HepG2 (cell line): ENCODE data around the gene PGC. TPM values are rescaled to one million over a fixed set of nuclear protein-coding genes. Genes with fewer than 3 reads are reported as not detected.

ENCODE experiments used
- ASH2L ChIP-seq: fragments of 300-600, 200-600 bp; sonication (generic); IDR thresholded peaks from 2 replicates; pipeline ENCODE4 v1.7.0; 2017; ENCODE audit warnings: low read depth, mild to moderate bottlenecking, moderate library complexity, mixed read lengths, low read length; ENCODE audit not compliant: insufficient read length
- ETV6 ChIP-seq: sonication (generic); formaldehyde crosslinking; conservative IDR thresholded peaks from 2 replicates; pipeline ENCODE4 v1.4.0; 2020; ENCODE audit warnings: missing genetic modification reagents
- IRF2 ChIP-seq: IDR thresholded peaks from 2 replicates; pipeline ENCODE4 v1.6.1; 2018; ENCODE audit warnings: missing genetic modification reagents, missing compliant biosample characterization
- KDM4B ChIP-seq: sonication (generic); formaldehyde crosslinking; IDR thresholded peaks from 2 replicates; pipeline ENCODE4 v1.4.0; 2020; ENCODE audit warnings: missing genetic modification reagents
- MED8 ChIP-seq: sonication (generic); formaldehyde crosslinking; IDR thresholded peaks from 2 replicates; pipeline ENCODE4 v1.8.1; 2023; ENCODE audit warnings: mild to moderate bottlenecking, missing genetic modification reagents; ENCODE audit not compliant: insufficient replicate concordance
- MIER2 ChIP-seq: IDR thresholded peaks from 2 replicates; pipeline ENCODE4 v1.6.1; 2016; ENCODE audit warnings: missing biosample characterization, missing genetic modification reagents
- NFKB2 ChIP-seq: sonication (generic); formaldehyde crosslinking; IDR thresholded peaks from 2 replicates; pipeline ENCODE4 v1.4.0; 2020; ENCODE audit warnings: missing genetic modification reagents, borderline replicate concordance
- RFX1 ChIP-seq: fragments of 450-650 bp; IDR thresholded peaks from 2 replicates; pipeline ENCODE4 v1.6.1; 2017
- SNAPC2 ChIP-seq: sonication (generic); formaldehyde crosslinking; IDR thresholded peaks from 2 replicates; pipeline ENCODE4 v1.8.1; 2022; ENCODE audit warnings: mild to moderate bottlenecking, missing genetic modification reagents
- SRY ChIP-seq: sonication (generic); formaldehyde crosslinking; IDR thresholded peaks from 2 replicates; pipeline ENCODE4 v1.8.0; 2022; ENCODE audit warnings: mild to moderate bottlenecking, missing genetic modification reagents
- TBL1XR1 ChIP-seq: fragments of 150-350 bp; IDR thresholded peaks from 2 replicates; pipeline ENCODE4 v1.6.1; 2014; ENCODE audit warnings: borderline replicate concordance, low read length; ENCODE audit not compliant: partially characterized antibody
- TSC22D2 ChIP-seq: sonication (generic); formaldehyde crosslinking; IDR thresholded peaks from 2 replicates; pipeline ENCODE4 v1.5.1; 2020; ENCODE audit warnings: missing genetic modification reagents, mild to moderate bottlenecking, borderline replicate concordance
- U2AF1 ChIP-seq: fragments of 200-400 bp; formaldehyde crosslinking; optimal IDR thresholded peaks from 2 replicates; pipeline ENCODE3; 2017; ENCODE audit warnings: mild to moderate bottlenecking, low read depth, low read length
- ZNF549 ChIP-seq: sonication (generic); formaldehyde crosslinking; IDR thresholded peaks from 2 replicates; pipeline ENCODE4 v1.5.0; 2020; ENCODE audit warnings: missing genetic modification reagents
- ZNF672 ChIP-seq: sonication (generic); formaldehyde crosslinking; IDR thresholded peaks from 2 replicates; pipeline ENCODE4 v1.8.1; 2022; ENCODE audit warnings: missing genetic modification reagents
- ZNF7 ChIP-seq: IDR thresholded peaks from 2 replicates; pipeline ENCODE4 v1.6.1; 2016; ENCODE audit warnings: missing biosample characterization, missing genetic modification reagents
- ZNF780A ChIP-seq: sonication (generic); formaldehyde crosslinking; IDR thresholded peaks from 2 replicates; pipeline ENCODE4 v1.8.0; 2022; ENCODE audit warnings: mild to moderate bottlenecking, missing genetic modification reagents, moderate library complexity
- polyA plus RNA-seq, 8 experiments: library from polyadenylated mRNA; depleted of rRNA in 3 of 8; stranded (reverse) in 7 of 8; unstranded in 1 of 8; fragments of >200 nt; fragmentation: Illumina TruSeq in 4 of 8; extraction: Trizol in 4 of 8; gene quantifications; 2 replicates each; pipeline versions ENCODE4 v1.2.1 to v1.2.3, GENCODE V29; 2011 to 2016; ENCODE audit warnings: low read depth in 4 of 8, missing spikeins in 1 of 8, mixed read lengths in 1 of 8; ENCODE audit not compliant: insufficient read depth in 1 of 8
- total RNA-seq, 5 experiments: library from RNA; depleted of rRNA; stranded (reverse); fragments of >200 nt; fragmentation: Illumina TruSeq; extraction: Trizol; gene quantifications; 2 replicates each; pipeline ENCODE4 v1.2.3, GENCODE V29; 2016; ENCODE audit warnings: low read depth in 1 of 5
- TF ChIP-seq, protein P1 (sequence below): sonication (generic); formaldehyde crosslinking; IDR thresholded peaks from 2 replicates; pipeline ENCODE4 v1.4.0; 2020; ENCODE audit warnings: missing genetic modification reagents
- TF ChIP-seq, protein P2 (sequence below): sonication (generic); formaldehyde crosslinking; IDR thresholded peaks from 2 replicates; pipeline ENCODE4 v1.8.1; 2023; ENCODE audit warnings: mild to moderate bottlenecking, missing genetic modification reagents
- TF ChIP-seq, protein P3 (sequence below): sonication (generic); formaldehyde crosslinking; IDR thresholded peaks from 2 replicates; pipeline ENCODE4 v1.5.0; 2020; ENCODE audit warnings: mild to moderate bottlenecking, missing genetic modification reagents
- TF ChIP-seq, protein P4 (sequence below): sonication (generic); formaldehyde crosslinking; IDR thresholded peaks from 2 replicates; pipeline ENCODE4 v1.4.0; 2020; ENCODE audit warnings: missing genetic modification reagents

PGC gene
- total and polyA plus RNA-seq, 2 of the 13 experiments (the other 11 are each of a cell fraction or from before 2014, with no cell fraction given), result 426 to 502 TPM

DNA sequence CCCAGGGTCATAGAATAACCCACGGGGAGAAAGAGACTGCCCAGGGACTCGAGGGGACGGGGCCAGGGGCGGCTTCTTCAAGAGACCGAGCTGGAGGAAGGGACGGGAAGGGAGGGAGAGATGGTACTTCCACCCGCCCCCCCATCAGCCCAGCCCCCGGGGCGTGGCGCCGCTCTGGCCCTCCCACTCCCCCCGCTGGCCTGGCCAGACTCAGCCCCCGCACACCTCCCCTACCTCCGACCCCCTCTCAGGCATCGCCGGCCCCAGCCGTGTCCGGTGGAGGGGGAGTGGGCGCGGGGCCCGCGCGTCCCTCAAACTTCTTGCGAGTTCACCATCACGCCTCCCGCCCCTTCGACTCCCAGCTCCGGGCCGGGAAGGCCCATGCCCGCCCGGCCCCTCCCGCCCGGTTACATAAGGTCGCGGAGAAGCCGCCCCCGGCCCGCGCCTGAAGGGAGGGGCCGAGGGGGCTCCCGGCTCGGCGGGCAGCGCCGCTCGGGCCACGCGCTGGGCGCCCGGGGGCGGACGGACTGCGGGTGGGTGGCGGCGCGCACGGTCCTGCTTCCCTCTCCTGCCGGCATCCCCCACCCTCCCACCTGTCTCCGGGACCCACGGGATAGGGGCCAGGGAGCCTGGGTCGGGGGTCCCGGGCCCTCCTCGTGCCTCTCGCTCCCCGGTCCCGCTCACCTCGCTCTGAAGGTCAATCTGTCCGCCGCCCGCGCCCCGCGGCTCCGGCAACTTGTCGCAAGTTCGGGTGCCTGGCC is 12.4 kb downstream of the PGC start (continued):
- no peak for TF ChIP-seq IRF2 (CRISPR knock-in tag)
- TF ChIP-seq MED8 (CRISPR knock-in tag), result no peak
- TF ChIP-seq, protein P1, sequence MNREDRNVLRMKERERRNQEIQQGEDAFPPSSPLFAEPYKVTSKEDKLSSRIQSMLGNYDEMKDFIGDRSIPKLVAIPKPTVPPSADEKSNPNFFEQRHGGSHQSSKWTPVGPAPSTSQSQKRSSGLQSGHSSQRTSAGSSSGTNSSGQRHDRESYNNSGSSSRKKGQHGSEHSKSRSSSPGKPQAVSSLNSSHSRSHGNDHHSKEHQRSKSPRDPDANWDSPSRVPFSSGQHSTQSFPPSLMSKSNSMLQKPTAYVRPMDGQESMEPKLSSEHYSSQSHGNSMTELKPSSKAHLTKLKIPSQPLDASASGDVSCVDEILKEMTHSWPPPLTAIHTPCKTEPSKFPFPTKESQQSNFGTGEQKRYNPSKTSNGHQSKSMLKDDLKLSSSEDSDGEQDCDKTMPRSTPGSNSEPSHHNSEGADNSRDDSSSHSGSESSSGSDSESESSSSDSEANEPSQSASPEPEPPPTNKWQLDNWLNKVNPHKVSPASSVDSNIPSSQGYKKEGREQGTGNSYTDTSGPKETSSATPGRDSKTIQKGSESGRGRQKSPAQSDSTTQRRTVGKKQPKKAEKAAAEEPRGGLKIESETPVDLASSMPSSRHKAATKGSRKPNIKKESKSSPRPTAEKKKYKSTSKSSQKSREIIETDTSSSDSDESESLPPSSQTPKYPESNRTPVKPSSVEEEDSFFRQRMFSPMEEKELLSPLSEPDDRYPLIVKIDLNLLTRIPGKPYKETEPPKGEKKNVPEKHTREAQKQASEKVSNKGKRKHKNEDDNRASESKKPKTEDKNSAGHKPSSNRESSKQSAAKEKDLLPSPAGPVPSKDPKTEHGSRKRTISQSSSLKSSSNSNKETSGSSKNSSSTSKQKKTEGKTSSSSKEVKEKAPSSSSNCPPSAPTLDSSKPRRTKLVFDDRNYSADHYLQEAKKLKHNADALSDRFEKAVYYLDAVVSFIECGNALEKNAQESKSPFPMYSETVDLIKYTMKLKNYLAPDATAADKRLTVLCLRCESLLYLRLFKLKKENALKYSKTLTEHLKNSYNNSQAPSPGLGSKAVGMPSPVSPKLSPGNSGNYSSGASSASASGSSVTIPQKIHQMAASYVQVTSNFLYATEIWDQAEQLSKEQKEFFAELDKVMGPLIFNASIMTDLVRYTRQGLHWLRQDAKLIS (CRISPR knock-in tag), result no peak
- no peak for TF ChIP-seq RFX1
- TF ChIP-seq, protein P2, sequence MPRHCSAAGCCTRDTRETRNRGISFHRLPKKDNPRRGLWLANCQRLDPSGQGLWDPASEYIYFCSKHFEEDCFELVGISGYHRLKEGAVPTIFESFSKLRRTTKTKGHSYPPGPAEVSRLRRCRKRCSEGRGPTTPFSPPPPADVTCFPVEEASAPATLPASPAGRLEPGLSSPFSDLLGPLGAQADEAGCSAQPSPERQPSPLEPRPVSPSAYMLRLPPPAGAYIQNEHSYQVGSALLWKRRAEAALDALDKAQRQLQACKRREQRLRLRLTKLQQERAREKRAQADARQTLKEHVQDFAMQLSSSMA, result no peak
- TF ChIP-seq ETV6 (CRISPR knock-in tag), result no peak
- no peak for TF ChIP-seq ZNF672
- TF ChIP-seq, protein P3, sequence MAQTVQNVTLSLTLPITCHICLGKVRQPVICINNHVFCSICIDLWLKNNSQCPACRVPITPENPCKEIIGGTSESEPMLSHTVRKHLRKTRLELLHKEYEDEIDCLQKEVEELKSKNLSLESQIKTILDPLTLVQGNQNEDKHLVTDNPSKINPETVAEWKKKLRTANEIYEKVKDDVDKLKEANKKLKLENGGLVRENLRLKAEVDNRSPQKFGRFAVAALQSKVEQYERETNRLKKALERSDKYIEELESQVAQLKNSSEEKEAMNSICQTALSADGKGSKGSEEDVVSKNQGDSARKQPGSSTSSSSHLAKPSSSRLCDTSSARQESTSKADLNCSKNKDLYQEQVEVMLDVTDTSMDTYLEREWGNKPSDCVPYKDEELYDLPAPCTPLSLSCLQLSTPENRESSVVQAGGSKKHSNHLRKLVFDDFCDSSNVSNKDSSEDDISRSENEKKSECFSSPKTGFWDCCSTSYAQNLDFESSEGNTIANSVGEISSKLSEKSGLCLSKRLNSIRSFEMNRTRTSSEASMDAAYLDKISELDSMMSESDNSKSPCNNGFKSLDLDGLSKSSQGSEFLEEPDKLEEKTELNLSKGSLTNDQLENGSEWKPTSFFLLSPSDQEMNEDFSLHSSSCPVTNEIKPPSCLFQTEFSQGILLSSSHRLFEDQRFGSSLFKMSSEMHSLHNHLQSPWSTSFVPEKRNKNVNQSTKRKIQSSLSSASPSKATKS (CRISPR knock-in tag), result no peak
- peak; percentile 56 for TF ChIP-seq ASH2L
- TF ChIP-seq, protein P4, sequence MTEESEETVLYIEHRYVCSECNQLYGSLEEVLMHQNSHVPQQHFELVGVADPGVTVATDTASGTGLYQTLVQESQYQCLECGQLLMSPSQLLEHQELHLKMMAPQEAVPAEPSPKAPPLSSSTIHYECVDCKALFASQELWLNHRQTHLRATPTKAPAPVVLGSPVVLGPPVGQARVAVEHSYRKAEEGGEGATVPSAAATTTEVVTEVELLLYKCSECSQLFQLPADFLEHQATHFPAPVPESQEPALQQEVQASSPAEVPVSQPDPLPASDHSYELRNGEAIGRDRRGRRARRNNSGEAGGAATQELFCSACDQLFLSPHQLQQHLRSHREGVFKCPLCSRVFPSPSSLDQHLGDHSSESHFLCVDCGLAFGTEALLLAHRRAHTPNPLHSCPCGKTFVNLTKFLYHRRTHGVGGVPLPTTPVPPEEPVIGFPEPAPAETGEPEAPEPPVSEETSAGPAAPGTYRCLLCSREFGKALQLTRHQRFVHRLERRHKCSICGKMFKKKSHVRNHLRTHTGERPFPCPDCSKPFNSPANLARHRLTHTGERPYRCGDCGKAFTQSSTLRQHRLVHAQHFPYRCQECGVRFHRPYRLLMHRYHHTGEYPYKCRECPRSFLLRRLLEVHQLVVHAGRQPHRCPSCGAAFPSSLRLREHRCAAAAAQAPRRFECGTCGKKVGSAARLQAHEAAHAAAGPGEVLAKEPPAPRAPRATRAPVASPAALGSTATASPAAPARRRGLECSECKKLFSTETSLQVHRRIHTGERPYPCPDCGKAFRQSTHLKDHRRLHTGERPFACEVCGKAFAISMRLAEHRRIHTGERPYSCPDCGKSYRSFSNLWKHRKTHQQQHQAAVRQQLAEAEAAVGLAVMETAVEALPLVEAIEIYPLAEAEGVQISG (CRISPR knock-in tag), result peak; percentile 10
- TF ChIP-seq ZNF549 (CRISPR knock-in tag), result no peak
- TF ChIP-seq MIER2 (CRISPR knock-in tag), result no peak
- no peak for TF ChIP-seq ZNF7 (CRISPR knock-in tag)
- TF ChIP-seq SRY (CRISPR knock-in tag), result peak; percentile 4; the same call in 1 of the 2 replicates
- no peak for TF ChIP-seq KDM4B (CRISPR knock-in tag)
- TF ChIP-seq ZNF780A (CRISPR knock-in tag), result no peak
- TF ChIP-seq TBL1XR1, result no peak
- no peak for TF ChIP-seq U2AF1
- TF ChIP-seq NFKB2 (CRISPR knock-in tag), result peak; percentile 39; the same call in 1 of the 2 replicates
- TF ChIP-seq TSC22D2, result no peak
- TF ChIP-seq SNAPC2 (CRISPR knock-in tag), result no peak
